ENCODE data around the gene ANKRD26. TPM values are rescaled to one million over a fixed set of nuclear protein-coding genes. Genes with fewer than 3 reads are reported as not detected.

Gene ANKRD26
- 10 to 100 TPM in 3 of 9 donors, 1 to 10 TPM in 6; 1.7 to 21.1 (median 6.4) TPM for total RNA-seq
- polyA plus RNA-seq, result 1 to 10 TPM; 3.4 to 7.6 (median 3.8) TPM
- long read RNA-seq, donor 1, result 0 reads
- long read RNA-seq, donor 2, result 0 reads
- long read RNA-seq, donor 3, result 0 reads
- long read RNA-seq, donor 4, partial matches to known transcripts, result 0 of 2 reads
- long read RNA-seq, donor 4, other reads (novel, unspliced or antisense), result 2 of 2 reads
- long read RNA-seq, donor 5, partial matches to known transcripts, result 0 of 2 reads
- long read RNA-seq, donor 5, other reads (novel, unspliced or antisense), result 2 of 2 reads
- long read RNA-seq, donor 6, partial matches to known transcripts, result 2 of 3 reads
- long read RNA-seq, donor 6, other reads (novel, unspliced or antisense), result 1 of 3 reads
- long read RNA-seq, donor 7, result 0 reads
- long read RNA-seq, donor 8, result 0 reads
- long read RNA-seq, donor 9, result 0 reads
- long read RNA-seq, donor 10, result 0 reads

DNA sequence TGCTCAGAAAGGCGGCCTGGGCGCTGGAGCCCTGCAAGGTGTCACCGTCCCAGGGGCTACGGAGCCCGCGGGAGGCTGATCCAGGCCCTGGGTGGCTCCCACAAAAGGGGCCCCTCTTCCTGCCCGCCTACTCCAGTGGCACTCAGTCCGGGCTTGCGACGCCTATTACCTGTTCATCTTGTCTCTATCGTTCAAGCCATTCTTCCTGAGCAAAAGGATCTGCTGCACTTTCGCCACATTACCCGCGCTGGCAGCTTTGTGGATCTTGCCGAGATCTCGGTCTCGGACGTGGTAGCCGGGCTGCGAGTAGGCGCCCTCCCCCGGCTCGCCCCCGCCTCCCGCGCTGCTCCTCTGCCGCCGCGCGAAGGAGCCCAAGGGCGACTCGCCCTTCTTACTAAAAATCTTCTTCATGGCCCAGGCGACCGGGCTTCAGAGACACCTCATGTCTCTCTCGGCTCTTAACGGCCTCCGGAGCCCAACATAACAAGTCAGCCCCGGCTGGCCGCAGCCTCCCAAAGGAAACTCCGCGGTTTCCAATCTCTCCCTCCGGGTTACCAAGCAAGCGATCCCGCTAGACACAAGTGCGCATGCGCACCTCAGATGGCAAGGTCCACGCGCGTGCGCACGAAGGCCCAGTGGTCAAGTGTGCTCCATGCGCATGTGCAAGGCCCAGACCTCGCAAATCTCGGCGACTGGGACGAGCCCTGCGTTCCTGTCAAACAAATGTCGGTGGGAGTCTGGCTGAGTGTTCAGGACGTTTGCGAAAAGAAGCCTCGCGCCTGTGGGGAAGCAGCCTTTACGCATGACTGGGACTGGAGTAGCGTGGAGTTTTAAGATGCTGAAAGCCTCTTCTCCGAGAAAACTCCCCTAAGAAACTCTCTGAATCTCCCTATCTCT is at the start of gene ANKRD26:
TSS of gene ANKRD26 (minus strand) at position 579 of the 897 bp plus-strand sequence. CDS start at position 411, 168 bp downstream.
- no peaks in the 10 kb centered on the region for H3K9me3 ChIP-seq (replicated peaks in 1 of 3)
- no peaks in the 10 kb centered on the region for H3K36me3 ChIP-seq (replicated peaks in 1 of 2)
- peak within 1 kb of the TSS; percentile 67 to 91 (median 87) for H3K27ac ChIP-seq
- 0 to 1% (median 0%) methylated on average over 37 to 65 of the region's 65 CpGs for WGBS, 4 donors
- intact Hi-C loops (cut with DNase I), result no loop called here
- DNase-seq, result peak; percentile 98 to 100 (median 98)
- peak within 1 kb of the TSS; percentile 13 to 73 (median 47) for H3K4me3 ChIP-seq
- H3K27me3 ChIP-seq, result no peaks in the 10 kb centered on the region
- peaks cover 7 to 14% of the 10 kb centered on the region in 2 donors for H3K4me1 ChIP-seq (replicated peaks in 1 of 2)
- TF ChIP-seq, protein P1, sequence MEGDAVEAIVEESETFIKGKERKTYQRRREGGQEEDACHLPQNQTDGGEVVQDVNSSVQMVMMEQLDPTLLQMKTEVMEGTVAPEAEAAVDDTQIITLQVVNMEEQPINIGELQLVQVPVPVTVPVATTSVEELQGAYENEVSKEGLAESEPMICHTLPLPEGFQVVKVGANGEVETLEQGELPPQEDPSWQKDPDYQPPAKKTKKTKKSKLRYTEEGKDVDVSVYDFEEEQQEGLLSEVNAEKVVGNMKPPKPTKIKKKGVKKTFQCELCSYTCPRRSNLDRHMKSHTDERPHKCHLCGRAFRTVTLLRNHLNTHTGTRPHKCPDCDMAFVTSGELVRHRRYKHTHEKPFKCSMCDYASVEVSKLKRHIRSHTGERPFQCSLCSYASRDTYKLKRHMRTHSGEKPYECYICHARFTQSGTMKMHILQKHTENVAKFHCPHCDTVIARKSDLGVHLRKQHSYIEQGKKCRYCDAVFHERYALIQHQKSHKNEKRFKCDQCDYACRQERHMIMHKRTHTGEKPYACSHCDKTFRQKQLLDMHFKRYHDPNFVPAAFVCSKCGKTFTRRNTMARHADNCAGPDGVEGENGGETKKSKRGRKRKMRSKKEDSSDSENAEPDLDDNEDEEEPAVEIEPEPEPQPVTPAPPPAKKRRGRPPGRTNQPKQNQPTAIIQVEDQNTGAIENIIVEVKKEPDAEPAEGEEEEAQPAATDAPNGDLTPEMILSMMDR (IDR thresholded peaks at IDR 0.05), result no peak
- TF ChIP-seq POLR2A (IDR thresholded peaks at IDR 0.05), result peak; percentile 46 to 94

DNA sequence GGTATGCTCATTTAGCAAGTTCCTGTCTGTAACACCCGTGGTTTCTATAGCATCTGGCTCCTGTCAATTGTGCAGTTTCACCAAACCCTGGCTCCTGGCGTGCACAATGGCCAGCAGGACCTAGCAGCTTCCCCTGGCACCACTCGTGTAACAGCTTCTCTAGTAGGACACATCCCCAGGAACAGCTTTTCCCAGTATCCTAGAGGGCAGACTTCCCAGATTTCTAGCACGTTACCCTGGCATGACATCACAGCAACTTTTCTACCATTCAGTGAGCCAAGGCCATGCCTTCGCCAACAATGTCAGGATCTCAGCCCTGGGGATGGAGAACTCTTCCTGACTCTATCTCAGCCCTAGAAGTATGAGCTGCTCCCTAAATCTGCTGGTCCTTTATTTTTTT is 47.4 kb upstream of the ANKRD26 start:
- no peak overlapping the region for H3K4me3 ChIP-seq
- DNase-seq, result peak in 1 of 7 donors; percentile 7
- H3K4me1 ChIP-seq (replicated peaks in 1 of 2), result peaks cover 4 to 26% of the 10 kb centered on the region in 2 donors
- WGBS, 4 donors, result 61 to 74% (median 69%) methylated on average over 5 of the region's 5 CpGs
- peaks cover 0 to 51% of the 10 kb centered on the region in 2 donors for H3K36me3 ChIP-seq (replicated peaks in 1 of 2)
- intact Hi-C loops (cut with DNase I), result no loop called here
- TF ChIP-seq POLR2A (IDR thresholded peaks at IDR 0.05), result no peak
- no peaks in the 10 kb centered on the region for H3K27me3 ChIP-seq
- no peak overlapping the region for H3K27ac ChIP-seq
- H3K9me3 ChIP-seq (replicated peaks in 1 of 3), result no peaks in the 10 kb centered on the region

DNA sequence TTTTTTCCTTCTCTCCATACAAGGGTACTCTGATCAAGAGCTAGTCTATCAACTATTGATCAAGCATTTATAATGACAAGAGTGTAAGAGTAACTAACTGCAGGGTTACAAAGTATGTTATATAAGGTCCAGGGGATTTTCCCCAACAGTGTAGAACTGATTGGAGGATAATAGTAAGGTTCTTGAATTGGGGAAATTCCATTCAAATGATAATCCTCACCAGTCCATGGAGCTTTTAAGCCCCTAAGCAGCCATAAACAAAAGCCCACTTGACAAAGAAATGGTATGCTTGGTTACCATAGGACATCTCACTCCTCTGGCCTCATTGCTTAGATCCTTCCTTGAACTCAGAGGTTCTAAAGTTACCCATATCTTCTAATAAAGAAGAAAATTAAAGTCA is 45.6 kb upstream of the ANKRD26 start:
- intact Hi-C loops (cut with DNase I), result no loop called here

DNA sequence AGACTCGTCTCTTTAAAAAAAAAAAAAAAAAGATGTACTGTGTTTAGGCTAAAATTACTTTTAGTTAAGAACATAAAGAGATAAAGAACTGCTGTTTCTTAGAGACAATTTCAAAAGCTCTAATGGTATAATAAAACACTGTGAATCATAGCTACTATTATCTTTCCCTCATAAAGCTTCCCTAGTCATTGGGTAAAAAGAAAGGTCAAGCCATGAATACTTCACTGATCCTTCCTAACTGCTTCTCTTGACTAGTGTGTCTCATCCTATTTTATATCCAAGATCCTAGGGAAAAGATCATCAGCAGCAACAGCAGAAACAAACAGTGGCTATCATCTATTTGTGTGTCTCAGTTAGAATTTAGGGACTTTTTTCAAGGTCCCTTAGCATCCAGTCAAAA is 43.4 kb upstream of the ANKRD26 start:
- intact Hi-C loops (cut with DNase I), result no loop called here
- WGBS, 4 donors, result 65 to 92% (median 78%) methylated on average over 1 of the region's 1 CpG
- H3K36me3 ChIP-seq (replicated peaks in 1 of 2), result peaks cover 0 to 72% of the 10 kb centered on the region in 2 donors
- H3K27me3 ChIP-seq, result no peaks in the 10 kb centered on the region
- no peak overlapping the region for H3K4me3 ChIP-seq
- peak overlapping the region in 2 of 5 donors; percentile 41 to 43 for H3K27ac ChIP-seq
- no peaks in the 10 kb centered on the region for H3K9me3 ChIP-seq (replicated peaks in 1 of 3)
- DNase-seq, result no peak
- H3K4me1 ChIP-seq (replicated peaks in 1 of 2), result peaks cover 0 to 18% of the 10 kb centered on the region in 2 donors
- no peak for TF ChIP-seq POLR2A (IDR thresholded peaks at IDR 0.05)
- TF ChIP-seq, protein P1 (IDR thresholded peaks at IDR 0.05), result no peak

More for the DNA sequence above, 45.6 kb upstream of the ANKRD26 start:
- no peaks in the 10 kb centered on the region for H3K27me3 ChIP-seq
- H3K27ac ChIP-seq, result no peak overlapping the region
- H3K36me3 ChIP-seq (replicated peaks in 1 of 2), result peaks cover 0 to 63% of the 10 kb centered on the region in 2 donors
- H3K4me3 ChIP-seq, result no peak overlapping the region
- H3K4me1 ChIP-seq (replicated peaks in 1 of 2), result peaks cover 0 to 18% of the 10 kb centered on the region in 2 donors
- no peak for DNase-seq
- no peaks in the 10 kb centered on the region for H3K9me3 ChIP-seq (replicated peaks in 1 of 3)
- no peak for TF ChIP-seq POLR2A (IDR thresholded peaks at IDR 0.05)
- TF ChIP-seq, protein P1 (IDR thresholded peaks at IDR 0.05), result no peak

Measured in adrenal gland (tissue), 19 donors.